ENCODE measurements around the gene ISM2.
"Not testable (repeated sequence)": the region's sequence is repeated elsewhere in the genome, so short reads cannot be mapped to it uniquely, and the experiment has no call there.

ISM2 gene

DNA sequence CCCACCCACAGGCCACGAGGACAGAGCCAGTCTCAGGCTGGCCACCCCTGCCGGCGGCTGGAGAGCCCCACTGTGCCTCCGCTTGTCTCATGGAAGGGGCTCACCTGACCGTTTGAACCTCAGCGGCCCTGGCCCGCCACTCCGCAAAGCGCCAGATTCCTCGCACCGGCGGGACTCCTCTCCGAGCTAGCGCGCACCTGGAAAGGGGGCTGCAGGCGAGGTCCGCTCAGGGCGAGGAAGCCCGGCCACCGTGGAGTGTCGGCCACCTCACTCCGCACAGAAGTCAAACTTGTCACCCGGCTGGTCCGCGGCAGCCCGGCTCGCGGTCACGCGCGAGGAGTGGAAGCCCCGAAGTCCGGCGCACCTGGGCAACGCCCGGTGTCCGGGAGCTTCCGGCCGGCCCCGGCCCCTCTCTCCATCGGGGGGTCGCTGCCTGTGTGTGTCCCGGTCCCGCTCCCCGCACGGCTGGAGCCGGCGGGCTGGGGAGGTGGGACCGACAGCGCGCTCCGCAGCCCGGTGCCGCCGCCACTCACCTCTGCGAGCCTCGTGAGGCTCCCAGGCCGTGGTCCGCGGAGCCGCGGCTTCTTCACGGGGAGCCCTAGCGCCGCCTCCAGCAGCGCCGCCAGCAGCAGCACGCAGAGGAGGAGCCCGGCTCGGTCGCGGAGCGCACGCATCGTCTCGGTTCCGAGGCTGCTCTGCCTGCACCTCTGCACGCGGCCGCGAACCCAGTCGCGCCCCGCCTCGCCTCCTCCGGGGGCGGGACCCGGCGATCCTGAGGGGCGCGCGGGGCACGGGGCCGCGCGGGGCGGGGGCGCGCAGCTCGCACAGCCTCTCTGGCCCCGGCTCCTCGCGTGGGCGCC lies at the start of gene ISM2:
TSS of gene ISM2 (minus strand) at position 697 of the 860 bp plus-strand sequence. CDS start at position 674, 23 bp downstream.
- DNase-seq (ENCODE audit: low spot score) = peak; percentile 13

GRCh38 chr14:77547512-77548180 lies 49.0 kb upstream of the ISM2 start:
- DNase-seq (ENCODE audit: low spot score) = no peak

- not testable (repeated sequence) for DNase-seq (ENCODE audit: low spot score)
Measured at GRCh38 chr14:77545171-77545570, 46.6 kb upstream of the ISM2 start.

DNA sequence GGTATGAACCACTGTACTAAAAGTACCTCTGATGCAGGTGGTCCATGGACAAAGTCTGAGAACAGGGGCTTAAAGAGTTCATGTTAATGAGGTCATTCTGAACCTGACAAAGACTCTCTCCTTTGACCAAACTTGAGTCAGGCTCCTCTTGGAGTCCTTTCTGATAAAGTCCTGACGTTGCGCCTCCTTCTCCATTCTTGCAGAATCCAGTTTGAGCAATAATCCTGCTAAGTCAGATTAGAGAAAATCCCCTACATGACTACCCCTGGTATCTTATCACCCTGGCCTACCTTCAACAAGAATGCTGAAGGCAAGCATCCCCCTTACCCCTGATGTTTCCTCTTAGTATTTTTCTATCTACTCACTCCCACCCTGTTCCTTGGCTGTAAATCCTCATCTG lies 46.0 kb upstream of the ISM2 start:
- DNase-seq (ENCODE audit: low spot score) = no peak

- no peak for DNase-seq (ENCODE audit: low spot score)
Measured at GRCh38 chr14:77543637-77544334, 45.2 kb upstream of the ISM2 start.

GRCh38 chr14:77543240-77543551 lies 44.6 kb upstream of the ISM2 start:
- no peak for DNase-seq (ENCODE audit: low spot score)

DNA sequence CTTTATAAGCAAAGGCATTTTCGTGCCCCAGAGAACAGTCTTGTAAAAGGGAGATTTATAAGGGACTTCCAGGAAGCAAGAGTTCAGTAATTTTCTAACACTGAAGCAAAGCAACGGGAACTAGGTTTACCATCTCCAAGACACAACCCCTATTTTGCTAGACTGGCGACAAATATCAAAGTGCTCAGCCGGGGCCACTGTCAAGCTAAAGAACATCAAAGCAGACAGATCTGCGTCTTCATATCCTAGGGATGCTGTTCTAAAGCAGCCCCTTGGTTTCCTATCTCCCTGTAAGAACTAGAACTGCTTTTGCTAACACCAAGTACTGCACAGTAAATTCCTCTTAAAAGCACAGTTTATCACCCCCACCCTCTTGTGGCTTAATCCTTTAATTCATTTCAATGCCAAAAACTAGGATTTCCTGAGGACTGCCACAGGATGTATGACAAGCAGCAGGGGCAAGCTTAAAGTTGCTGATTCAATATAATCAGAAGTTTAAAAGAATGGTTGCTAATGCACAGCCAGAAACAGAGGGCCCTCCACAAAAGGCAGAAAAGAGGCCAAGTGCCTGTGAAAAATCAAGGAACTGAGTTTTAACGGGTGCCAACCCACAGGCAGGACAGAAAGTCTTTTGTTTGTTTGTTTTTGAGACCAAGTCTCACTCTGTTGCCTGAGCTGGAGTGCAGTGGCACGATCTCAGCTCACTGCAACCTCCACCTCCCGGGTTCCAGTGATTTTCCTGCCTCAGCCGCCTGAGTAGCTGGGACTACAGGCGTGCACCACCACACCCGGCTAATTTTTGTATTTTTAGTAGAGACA lies 44.0 kb upstream of the ISM2 start:
- DNase-seq (ENCODE audit: low spot score) = no peak

DNA sequence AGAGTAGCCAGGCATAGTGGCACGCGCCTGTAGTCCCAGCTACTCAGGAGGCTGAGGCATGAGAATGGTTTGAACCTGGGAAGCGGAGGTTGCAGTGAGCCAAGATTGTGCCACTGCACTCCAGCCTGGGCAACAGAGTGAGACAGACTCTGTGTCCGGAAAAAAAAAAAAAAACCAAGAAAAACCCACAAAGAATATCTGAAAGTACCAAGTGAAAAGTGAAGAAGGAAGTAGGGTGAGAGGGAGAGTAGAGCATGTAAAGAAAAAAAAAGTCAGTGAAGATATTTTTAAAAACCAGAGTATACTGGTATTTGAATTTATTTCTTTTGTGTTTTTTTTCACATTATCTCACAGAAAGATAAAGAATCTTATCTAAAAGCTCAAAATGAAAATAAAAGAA lies 43.3 kb upstream of the ISM2 start:
- no peak for DNase-seq (ENCODE audit: low spot score)

DNA sequence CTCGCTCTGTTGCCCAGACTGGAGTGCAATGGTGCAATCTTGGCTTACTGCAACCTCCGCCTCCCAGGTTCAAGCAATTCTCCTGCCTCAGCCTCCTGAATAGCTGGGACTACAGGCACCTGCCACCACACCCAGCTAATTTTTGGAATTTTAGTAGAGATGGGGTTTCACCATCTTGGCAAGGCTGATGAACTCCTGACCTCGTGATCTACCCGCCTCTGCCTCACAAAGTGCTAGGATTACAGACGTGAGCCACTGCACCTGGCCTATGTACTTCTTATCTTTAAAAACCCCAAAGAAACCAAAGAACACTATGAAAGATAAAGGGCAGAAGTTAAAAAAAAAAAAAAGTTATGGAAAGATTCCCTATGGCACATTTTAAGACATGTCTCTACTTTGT lies 38.3 kb upstream of the ISM2 start:
- not testable (repeated sequence) for DNase-seq (ENCODE audit: low spot score)

- no peak for DNase-seq (ENCODE audit: low spot score)
Measured at GRCh38 chr14:77531071-77531470, 32.5 kb upstream of the ISM2 start.

DNA sequence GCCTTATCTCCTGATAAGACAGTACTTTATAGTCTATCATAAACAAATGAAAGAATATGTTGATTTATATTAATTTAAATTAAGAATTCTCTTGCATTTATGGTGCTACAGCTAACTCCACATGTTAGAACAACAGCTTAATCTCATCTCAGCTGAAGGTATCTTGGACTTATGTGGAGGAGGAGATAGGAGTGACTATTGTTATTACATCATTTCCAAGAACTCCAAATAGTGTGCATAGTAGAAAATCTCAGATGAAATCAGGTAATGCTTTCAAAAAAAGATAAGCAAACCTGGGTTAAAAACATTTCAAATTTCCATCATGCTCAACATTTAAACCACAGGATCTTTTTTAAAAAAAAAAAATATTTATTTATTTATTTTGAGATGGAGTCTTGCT lies 31.3 kb upstream of the ISM2 start:
- no peak for DNase-seq (ENCODE audit: low spot score)

- no peak for DNase-seq (ENCODE audit: low spot score)
Measured at GRCh38 chr14:77529213-77529612, 30.6 kb upstream of the ISM2 start.

DNA sequence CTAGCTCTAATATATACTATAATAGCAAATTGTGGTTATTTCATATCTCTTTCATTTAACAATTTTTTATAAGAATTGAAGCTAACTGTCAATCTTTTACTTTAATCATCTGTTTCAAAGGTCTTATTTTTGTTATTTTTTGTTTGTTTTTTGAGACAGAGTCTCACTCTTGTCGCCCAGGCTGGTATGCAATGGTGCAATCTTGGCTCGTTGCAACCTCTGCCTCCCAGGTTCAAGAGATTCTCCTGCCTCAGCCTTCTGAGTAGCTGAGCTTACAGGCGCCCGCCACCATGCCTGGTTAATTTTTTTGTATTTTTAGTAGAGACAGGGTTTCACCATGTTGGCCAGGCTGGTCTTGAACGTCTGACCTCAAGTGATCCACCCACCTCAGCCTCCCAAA lies 30.1 kb upstream of the ISM2 start:
- not testable (repeated sequence) for DNase-seq (ENCODE audit: low spot score)

DNA sequence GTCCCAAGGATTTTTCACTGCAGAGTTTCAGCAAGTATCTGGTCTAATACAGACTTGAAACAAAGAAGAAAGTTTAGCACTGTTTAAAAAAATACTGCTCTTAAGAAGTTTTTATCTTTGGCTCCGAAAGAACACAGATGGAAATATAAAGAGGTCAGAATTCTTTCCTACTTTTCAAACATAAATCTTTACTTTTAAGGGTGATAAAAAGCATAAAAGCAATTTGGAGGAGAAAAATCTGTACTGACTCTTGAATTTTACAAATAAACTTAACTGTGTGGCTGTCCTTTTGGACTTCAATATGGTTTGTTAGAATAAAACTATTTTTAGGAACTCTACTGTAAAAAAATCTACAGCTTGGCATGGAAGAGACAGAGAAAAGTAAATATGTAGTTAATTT lies 27.6 kb upstream of the ISM2 start:
- DNase-seq (ENCODE audit: low spot score) = no peak

- DNase-seq (ENCODE audit: low spot score) = no peak
Measured at GRCh38 chr14:77524536-77524935, 25.9 kb upstream of the ISM2 start.

DNA sequence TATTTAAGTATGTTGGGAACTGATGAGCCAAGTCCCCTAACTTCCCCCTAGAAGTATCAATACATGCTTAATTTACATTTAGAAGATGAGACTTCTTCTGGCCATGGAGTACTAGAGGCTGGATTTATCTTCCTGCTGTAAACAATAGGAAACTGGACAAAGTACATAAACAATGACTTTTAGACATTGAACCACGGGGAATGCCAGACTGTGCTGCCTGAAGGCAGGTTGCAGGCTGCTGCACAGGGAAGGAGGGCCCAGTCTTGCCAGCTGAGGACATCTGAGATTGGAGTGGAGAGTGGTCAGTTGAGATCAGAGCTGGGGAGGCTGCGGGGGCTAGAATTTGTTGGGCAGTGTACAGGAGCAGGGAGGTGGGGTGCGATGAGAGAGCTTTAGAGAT lies 24.5 kb upstream of the ISM2 start:
- no peak for DNase-seq (ENCODE audit: low spot score)

GRCh38 chr14:77520555-77520954 lies 21.9 kb upstream of the ISM2 start:
- no peak for DNase-seq (ENCODE audit: low spot score)

GRCh38 chr14:77516126-77516525 lies 17.5 kb upstream of the ISM2 start:
- DNase-seq (ENCODE audit: low spot score) = no peak

GRCh38 chr14:77511486-77512162 lies 13.0 kb upstream of the ISM2 start:
- no peak for DNase-seq (ENCODE audit: low spot score)

GRCh38 chr14:77509366-77509765 lies 10.8 kb upstream of the ISM2 start:
- no peak for DNase-seq (ENCODE audit: low spot score)

DNA sequence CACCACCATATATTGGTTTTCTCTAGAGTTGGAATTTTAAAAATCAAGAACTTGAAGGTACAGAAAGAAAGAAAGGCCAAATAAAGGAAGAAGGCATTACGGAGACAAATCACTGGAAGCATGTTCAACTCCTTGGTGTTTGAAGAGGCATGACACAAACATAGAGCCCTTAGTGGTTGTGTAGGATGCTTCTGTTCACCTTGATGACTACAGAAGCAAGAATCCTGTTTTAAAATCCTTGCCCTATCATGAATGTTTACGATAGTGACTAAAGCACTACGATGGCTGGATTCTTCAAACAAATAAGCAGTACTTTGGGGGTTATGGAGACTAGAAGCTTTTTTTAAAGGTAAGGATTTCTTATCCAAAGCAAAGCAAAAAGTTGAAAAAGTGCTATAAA lies 10.3 kb upstream of the ISM2 start:
- no peak for DNase-seq (ENCODE audit: low spot score)

DNA sequence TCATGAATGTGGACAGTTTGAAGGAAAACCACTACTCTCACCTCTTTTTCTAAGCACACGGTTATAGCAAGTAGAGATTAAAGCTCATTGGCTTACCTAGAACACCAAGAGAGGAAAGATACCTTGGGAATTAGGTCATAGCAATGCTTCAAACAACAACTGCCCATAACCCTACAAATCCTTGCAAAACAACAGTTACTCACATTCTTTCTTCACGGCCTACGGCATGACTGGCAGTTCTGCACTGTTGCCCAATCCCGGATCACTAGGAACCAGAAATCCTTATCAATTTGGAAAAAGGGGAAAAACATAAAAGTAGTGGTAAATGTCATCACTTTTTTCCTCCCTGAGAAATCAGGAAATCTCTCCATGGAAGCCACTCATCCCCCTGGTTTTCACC lies 9.6 kb upstream of the ISM2 start:
- DNase-seq (ENCODE audit: low spot score) = no peak

All from CD4-positive, alpha-beta T cell treated with Interleukin-2 at 100 ng/mL for 4 hours (primary cell).